HG03097 (cell line): ENCODE measurements around the gene SLC17A8.

Experiments used
- ATAC-seq: cut with Tn5 transposase; IDR thresholded peaks from one replicate; pipeline ENCODE4 v1.9.1; 2021; ENCODE audit not compliant: unreplicated experiment, low FRiP score

The SLC17A8 gene

GRCh38 chr12:100368066-100368465 is 11.2 kb downstream of the SLC17A8 start:
- no peak for ATAC-seq

GRCh38 chr12:100371146-100371545 is 14.3 kb downstream of the SLC17A8 start:
- ATAC-seq, result no peak

GRCh38 chr12:100372853-100373640 is 16.2 kb downstream of the SLC17A8 start:
- no peak for ATAC-seq

GRCh38 chr12:100375038-100375735 is 18.3 kb downstream of the SLC17A8 start:
- no peak for ATAC-seq

GRCh38 chr12:100376161-100376560 is 19.3 kb downstream of the SLC17A8 start:
- no peak for ATAC-seq

DNA sequence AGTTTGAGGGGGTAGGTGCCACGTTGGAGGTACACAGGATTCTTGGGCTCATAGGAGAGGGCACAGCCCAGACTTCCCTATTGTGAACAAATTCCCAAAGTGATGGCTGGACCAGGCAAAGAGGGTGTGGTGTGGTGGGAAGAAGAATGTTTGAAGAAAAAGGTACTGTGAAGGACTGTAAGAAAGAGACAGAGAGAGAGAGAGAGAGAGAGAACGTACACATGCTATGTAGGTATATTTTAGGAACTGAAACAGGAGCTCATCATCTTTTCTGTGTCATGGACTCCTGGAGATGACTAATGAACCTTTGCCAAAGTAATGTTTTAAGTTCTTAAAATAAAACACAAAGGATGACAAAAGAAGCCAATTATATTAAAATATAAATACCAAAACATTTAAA is 24.5 kb downstream of the SLC17A8 start:
- ATAC-seq, result no peak

DNA sequence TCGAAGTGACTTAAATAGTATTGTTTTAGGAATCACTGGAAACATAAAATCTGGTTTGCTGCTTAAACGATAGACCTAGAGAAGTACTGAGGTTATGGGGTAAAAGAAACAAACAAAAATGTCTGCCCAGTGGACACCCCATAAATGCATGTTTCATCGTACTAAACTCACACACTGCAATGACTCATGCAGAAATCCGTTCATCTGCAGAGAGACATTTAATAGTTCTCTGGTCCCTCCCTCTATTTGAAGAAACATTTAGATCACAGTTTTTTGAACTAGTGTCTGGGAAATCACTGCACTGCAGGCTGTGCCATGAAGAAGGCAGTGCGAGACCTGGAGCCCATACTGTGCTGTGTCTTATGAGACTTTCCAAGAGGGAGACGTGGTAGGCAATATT is 25.5 kb downstream of the SLC17A8 start:
- no peak for ATAC-seq

GRCh38 chr12:100383586-100384558 is 27.0 kb downstream of the SLC17A8 start:
- ATAC-seq, result no peak

DNA sequence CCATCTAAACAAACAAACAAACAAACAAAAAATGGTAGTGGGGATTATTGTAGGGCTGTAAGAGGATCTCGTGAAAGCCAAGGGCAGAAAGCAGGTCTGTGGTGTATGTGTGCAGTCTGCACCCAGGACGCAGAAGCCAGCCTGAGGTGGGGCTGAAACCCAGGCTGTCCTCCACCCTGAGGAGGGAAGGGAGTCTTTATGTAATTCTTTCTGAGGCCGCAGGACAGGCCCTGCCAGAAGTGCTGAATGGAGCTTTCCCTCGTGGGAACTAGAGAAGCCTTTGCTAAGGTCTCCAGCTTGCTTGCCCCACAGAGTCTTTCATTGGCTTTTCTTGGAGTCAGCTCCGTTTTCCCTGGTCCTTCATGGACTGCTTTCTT is 27.7 kb downstream of the SLC17A8 start:
- no peak for ATAC-seq

- ATAC-seq, result no peak
Measured at GRCh38 chr12:100388382-100388781, 31.5 kb downstream of the SLC17A8 start.

- ATAC-seq, result no peak
Measured at GRCh38 chr12:100391856-100392255, 35.0 kb downstream of the SLC17A8 start.

DNA sequence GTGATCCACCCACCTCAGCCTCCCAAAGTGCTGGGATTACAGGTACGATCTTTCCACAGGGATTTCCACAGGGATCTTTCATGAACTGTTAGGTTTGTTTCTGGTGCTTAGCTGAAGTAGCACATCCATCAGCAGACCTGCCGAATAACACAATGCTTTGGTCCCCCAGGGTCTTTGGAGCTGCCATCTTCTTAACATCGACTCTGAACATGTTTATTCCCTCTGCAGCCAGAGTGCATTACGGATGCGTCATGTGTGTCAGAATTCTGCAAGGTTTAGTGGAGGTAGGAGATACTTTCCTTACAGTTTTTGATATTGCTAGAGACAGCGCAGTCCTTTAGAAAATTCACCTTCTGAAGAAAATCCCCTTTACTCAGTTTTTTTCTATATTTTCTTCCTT is 36.3 kb downstream of the SLC17A8 start:
- no peak for ATAC-seq

DNA sequence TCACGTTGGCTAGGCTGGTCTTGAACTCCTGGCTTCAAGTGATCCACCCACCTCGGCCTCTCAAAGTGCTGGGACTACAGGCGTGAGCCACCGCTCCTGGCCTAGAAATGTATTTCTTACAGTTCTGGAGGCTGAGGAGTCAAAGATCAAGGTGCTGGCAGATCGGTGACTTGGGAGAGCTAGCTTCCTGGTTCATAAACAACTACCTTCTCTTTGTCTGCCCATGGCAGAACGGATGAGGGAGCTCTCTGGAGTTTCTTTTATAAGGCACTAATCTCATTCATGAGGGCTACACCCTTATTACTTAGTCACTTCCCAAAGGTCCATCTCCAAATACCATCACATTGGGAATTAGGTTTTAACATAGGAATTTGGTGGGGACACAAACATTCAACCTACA is 38.9 kb downstream of the SLC17A8 start:
- no peak for ATAC-seq

- no peak for ATAC-seq
Measured at GRCh38 chr12:100398307-100398706, 41.4 kb downstream of the SLC17A8 start.

DNA sequence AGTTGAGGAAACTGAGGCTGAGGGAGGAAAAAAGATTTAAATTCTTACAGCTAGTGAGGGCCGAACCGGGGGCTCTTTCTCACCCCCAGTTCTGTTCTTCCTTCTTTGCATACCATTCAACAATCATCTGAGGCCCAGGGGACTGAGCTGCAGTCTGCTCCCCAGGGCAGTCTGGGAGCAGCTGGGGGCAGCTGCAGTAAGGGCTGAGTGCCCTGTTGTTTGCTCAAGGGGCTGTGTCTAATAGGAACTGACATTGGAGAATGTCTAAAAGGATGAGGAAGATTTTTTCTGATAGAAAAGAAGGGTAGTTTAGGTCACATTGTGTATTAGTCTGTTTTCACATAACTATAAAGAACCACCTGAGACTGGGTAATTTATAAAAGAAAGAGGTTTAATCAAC is 42.2 kb downstream of the SLC17A8 start:
- no peak for ATAC-seq

DNA sequence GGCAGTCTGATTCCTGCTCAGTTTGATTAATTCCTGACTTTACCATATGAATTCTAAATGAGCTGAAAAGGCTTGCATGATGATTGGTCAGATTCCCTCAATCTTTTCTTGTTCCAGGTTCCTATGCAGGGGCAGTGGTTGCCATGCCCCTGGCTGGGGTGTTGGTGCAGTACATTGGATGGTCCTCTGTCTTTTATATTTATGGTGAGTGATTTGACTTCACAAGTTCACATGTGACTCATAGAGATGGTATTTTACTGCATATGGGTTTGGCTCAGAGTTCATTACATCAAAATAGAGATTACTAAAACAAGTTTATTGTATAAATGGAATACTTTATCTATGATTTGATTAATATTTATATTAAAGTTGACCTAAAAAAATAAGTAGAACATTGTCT is 44.8 kb downstream of the SLC17A8 start:
- no peak for ATAC-seq

DNA sequence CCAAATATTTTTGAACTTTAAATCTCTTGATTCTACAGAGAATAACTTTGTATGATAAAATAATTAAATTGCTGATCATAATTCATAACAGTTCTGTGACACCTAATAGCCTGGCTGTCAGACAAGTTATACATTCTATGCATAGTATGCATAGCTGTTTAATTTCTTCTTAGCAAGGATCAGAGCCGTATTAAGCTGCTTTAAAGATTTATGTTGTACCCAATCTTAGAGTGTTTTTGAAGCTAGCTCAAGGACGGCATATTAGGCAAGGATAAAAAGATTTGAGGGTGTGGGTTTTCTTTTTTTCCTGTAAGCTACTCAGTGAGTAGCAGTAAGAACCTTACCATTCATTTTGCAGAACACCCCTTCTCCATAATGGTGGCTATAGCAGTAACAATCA is 45.9 kb downstream of the SLC17A8 start:
- ATAC-seq, result no peak

DNA sequence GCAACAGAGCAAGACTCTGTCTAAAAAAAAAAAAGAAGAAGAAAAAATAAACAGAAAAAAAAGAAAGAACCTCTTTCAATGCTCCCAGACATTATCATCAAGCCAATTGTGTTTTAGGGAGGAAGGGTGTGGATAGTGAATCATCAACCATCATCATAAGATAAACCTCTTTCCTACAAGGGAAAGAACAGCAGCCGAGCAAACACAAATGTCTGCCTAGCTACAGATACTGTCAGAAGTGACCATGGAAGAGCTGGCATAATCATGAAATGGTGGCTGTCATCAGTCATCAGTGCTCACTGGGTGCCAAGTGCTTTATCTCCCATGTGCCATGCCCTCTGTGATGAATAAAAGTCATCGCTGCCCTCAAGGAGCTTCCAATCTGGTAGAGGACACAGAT is 46.6 kb downstream of the SLC17A8 start:
- no peak for ATAC-seq

DNA sequence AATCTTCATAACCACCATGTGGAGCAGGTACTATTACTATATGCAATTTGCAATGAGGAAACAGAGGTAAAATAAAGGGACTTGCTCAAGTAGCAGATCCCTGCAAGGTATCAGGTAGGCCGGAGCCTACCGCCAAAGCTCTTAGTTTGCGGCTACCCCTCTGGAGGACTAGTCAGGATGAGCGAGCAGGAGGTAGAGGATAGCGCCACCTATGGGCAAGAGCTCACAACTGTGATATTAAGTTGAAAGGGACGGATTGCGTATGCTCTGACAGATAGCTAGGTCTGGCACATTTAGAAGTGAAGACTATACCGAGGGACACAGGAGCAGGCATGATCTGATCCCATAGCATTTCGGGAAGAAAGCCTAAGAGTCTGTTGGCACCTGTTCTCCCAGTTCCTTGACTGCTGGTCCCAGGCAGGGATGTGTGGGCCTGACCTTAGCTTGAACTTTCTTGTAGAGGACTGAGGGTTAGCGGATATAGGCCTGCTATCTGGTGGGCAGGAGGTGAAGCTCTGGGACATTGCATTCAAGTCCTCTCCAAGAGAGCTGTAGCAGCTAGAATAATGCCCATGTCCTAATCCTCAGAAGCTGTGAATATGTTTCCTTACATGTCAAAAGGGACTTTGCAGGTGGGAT is 48.0 kb downstream of the SLC17A8 start:
- ATAC-seq, result no peak

DNA sequence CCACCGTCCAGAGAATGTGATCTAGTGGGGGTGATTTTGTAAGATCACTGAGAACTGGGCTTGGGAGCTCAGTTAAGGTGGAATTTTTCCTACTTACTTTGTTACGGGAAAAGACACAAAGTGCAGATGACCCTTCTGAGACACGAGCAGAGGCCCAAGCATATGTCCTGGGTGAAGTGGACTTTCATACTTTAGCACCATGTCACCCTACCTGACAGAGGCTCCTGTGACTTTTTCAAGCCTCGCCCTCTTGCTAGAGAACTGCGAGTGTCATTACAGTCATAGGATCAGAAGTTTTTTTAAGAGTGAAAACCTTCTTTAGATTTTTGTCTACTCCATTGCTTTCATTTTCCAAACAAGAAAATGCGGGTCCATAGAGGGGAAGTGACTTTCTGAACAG is 56.1 kb downstream of the SLC17A8 start:
- ATAC-seq, result no peak

- ATAC-seq, result no peak
Measured at GRCh38 chr12:100414739-100415138, 57.9 kb downstream of the SLC17A8 start.
